ENCODE results near the gene ZNF367.

DNA sequence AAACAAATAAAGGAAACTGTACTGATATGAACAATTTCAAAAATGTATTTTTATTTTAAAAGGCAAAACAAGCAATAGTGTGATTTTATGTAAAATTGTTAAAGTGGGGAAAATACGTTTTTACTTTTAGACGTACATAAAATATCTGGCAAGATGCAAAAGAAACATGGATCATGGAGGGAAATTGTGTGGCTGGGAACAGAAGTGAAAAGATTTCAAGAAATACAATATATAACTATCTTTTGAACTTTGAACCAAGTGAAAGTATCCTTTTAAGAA lies 1.5 kb upstream of the ZNF367 start:
- TF ChIP-seq, protein P1, sequence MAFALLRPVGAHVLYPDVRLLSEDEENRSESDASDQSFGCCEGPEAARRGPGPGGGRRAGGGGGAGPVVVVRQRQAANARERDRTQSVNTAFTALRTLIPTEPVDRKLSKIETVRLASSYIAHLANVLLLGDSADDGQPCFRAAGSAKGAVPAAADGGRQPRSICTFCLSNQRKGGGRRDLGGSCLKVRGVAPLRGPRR (CRISPR knock-in tag; IDR thresholded peaks at IDR 0.05) = no peak
- TF ChIP-seq ELF1 (tag; IDR thresholded peaks at IDR 0.05) (no peak), CTCF (IDR thresholded peaks at IDR 0.05 in 2 of 3, conservative IDR thresholded peaks at IDR 0.05 in 1 of 3; ENCODE audit: insufficient read depth in 2 of 3, low read depth in 1 of 3, low read length in 3 of 3) (no peak)

All from K562 (cell line).